GM10248 (cell line): ENCODE data around the gene ZNF534.
"Not testable (repeated sequence)": the region's sequence is repeated elsewhere in the genome, so short reads cannot be mapped to it uniquely, and the experiment has no call there.

ENCODE experiments used
- CTCF ChIA-PET: fragments of 300-600 bp; sonication (Branson Sonifier 250); formaldehyde crosslinking; extraction: SDS; loops from one replicate; lab custom pipeline; 2021; ENCODE audit warnings: antibody characterized with exemption; lab: Yijun Ruan, JAX
- POLR2A ChIA-PET: fragments of 350-650 bp; sonication (Branson Sonifier 250); formaldehyde crosslinking; extraction: SDS; loops from one replicate; lab custom pipeline; 2020; ENCODE audit warnings: antibody characterized with exemption; lab: Yijun Ruan, JAX
- DNase-seq: peaks from one replicate; pipeline ENCODE4 v3.0.0; 2012; ENCODE audit errors: extremely low spot score
- CTCF ChIP-seq: IDR thresholded peaks from 2 replicates; pipeline ENCODE4 v1.5.1; 2012; ENCODE audit warnings: mild to moderate bottlenecking, low read depth; ENCODE audit errors: extremely low read depth, missing control alignments, control extremely low read depth

ZNF534 gene

GRCh38 chr19:52498571-52498970 is 69.6 kb downstream of the ZNF534 start:
- TF ChIP-seq CTCF: no peak
- ChIA-PET CTCF (no interaction called here), POLR2A (no interaction called here)
- DNase-seq: no peak

GRCh38 chr19:52500474-52500873 is 71.5 kb downstream of the ZNF534 start:
- POLR2A ChIA-PET: interaction anchor here (0.6 kb wide), 1 partner anchor 311 kb away, joined by 3 read pairs; the partner anchor contains the start of gene PPP2R1A
- DNase-seq, CTCF ChIA-PET: not testable (repeated sequence)

- DNase-seq, CTCF ChIA-PET, POLR2A ChIA-PET: not testable (repeated sequence)
Measured at GRCh38 chr19:52500991-52501390, 72.0 kb downstream of the ZNF534 start.
